ENCODE measurements around the gene RIOX2. TPM values are rescaled to one million over a fixed set of nuclear protein-coding genes. Genes with fewer than 3 reads are reported as not detected.

Gene RIOX2
- total RNA-seq, 3 donors from 2014 or later (not counting 1 experiment from before 2014, with no cell fraction given) = 8.7 to 16.2 (median 13.5) TPM

DNA sequence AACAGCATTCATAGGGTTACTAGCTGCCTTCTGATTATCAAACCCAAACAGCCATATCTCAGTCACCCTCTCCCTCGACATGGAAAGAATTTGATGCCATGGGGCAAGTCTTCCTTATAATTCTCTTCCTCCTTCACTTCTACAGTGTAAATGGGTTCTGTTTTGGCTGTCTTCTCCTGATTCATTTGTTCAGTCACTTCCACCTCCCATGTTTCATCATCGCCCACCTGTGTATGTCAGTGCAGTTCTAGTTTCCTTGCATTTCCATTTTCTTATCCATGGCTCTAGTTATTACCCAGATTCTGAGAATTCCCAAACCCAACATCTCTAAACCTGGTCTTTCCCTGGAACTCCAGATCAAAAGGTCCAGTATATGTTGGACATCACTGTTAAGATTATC lies 41.0 kb downstream of the RIOX2 start:
- no peak overlapping the region for H3K27ac ChIP-seq (ENCODE audit: low read length)
- H3K9me3 ChIP-seq (ENCODE audit: control insufficient read depth, insufficient read depth, low read length) = no peaks in the 10 kb centered on the region
- H3K27me3 ChIP-seq (ENCODE audit: control insufficient read depth, insufficient read depth, low read length) = no peaks in the 10 kb centered on the region
- DNase-seq = no peak
- TF ChIP-seq, protein P1, sequence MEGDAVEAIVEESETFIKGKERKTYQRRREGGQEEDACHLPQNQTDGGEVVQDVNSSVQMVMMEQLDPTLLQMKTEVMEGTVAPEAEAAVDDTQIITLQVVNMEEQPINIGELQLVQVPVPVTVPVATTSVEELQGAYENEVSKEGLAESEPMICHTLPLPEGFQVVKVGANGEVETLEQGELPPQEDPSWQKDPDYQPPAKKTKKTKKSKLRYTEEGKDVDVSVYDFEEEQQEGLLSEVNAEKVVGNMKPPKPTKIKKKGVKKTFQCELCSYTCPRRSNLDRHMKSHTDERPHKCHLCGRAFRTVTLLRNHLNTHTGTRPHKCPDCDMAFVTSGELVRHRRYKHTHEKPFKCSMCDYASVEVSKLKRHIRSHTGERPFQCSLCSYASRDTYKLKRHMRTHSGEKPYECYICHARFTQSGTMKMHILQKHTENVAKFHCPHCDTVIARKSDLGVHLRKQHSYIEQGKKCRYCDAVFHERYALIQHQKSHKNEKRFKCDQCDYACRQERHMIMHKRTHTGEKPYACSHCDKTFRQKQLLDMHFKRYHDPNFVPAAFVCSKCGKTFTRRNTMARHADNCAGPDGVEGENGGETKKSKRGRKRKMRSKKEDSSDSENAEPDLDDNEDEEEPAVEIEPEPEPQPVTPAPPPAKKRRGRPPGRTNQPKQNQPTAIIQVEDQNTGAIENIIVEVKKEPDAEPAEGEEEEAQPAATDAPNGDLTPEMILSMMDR (IDR thresholded peaks at IDR 0.05) = no peak
- no peaks in the 10 kb centered on the region for H3K36me3 ChIP-seq (ENCODE audit: control insufficient read depth, insufficient read depth, low read length)
- no peak overlapping the region for H3K4me3 ChIP-seq (ENCODE audit: low read length)
- no peaks in the 10 kb centered on the region for H3K4me1 Mint-ChIP-seq
- no peaks in the 10 kb centered on the region for H3K4me1 ChIP-seq (ENCODE audit: control insufficient read depth, insufficient read depth, low read length)
- H3K27me3 Mint-ChIP-seq (ENCODE audit: low read depth in 2 of 2) = peaks cover 0 to 7% of the 10 kb centered on the region in 2 donors
- intact Hi-C loops (cut with micrococcal nuclease) = no loop called here
- 77% methylated on average over 2 of the region's 2 CpGs for WGBS (ENCODE audit: insufficient coverage)
- no peak overlapping the region for H3K27ac Mint-ChIP-seq
- no peak for ATAC-seq
- H3K36me3 Mint-ChIP-seq = no peaks in the 10 kb centered on the region
- no peaks in the 10 kb centered on the region for H3K9me3 Mint-ChIP-seq
- H3K4me3 Mint-ChIP-seq = no peak overlapping the region

DNA sequence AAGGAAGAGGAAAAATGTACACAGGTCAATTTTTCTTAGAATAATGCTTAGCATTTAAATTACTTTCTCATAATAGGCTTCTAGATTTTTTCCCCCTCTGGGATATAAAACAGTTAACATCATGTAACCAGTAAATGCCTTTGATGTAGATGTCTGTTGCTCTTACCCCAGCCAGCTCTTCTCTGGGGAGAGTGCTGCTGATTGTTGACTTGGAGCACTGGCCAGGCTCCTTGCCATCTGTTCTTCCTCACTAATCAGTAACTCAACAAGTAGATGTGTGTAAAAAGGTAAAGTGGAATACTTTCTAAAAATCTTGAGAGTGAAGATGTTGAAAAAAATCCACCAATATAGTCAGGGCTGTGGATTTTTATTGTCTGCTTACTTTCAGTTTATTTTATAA lies 42.2 kb downstream of the RIOX2 start:
- Histone ChIP-seq H3K4me1 (ENCODE audit: control insufficient read depth, insufficient read depth, low read length) (no peaks in the 10 kb centered on the region), H3K9me3 (ENCODE audit: control insufficient read depth, insufficient read depth, low read length) (no peaks in the 10 kb centered on the region), H3K27me3 (ENCODE audit: control insufficient read depth, insufficient read depth, low read length) (no peaks in the 10 kb centered on the region), H3K4me3 (ENCODE audit: low read length) (no peak overlapping the region), H3K27ac (ENCODE audit: low read length) (no peak overlapping the region), H3K36me3 (ENCODE audit: control insufficient read depth, insufficient read depth, low read length) (no peaks in the 10 kb centered on the region)
- TF ChIP-seq, protein P1 (IDR thresholded peaks at IDR 0.05) = no peak
- H3K36me3 Mint-ChIP-seq = no peaks in the 10 kb centered on the region
- no peak overlapping the region for H3K27ac Mint-ChIP-seq
- no peaks in the 10 kb centered on the region for H3K9me3 Mint-ChIP-seq
- no peak for DNase-seq
- no peaks in the 10 kb centered on the region for H3K4me1 Mint-ChIP-seq
- intact Hi-C loops (cut with micrococcal nuclease) = no loop called here
- H3K4me3 Mint-ChIP-seq = no peak overlapping the region
- peaks cover 0 to 7% of the 10 kb centered on the region in 2 donors for H3K27me3 Mint-ChIP-seq (ENCODE audit: low read depth in 2 of 2)
- ATAC-seq = no peak

DNA sequence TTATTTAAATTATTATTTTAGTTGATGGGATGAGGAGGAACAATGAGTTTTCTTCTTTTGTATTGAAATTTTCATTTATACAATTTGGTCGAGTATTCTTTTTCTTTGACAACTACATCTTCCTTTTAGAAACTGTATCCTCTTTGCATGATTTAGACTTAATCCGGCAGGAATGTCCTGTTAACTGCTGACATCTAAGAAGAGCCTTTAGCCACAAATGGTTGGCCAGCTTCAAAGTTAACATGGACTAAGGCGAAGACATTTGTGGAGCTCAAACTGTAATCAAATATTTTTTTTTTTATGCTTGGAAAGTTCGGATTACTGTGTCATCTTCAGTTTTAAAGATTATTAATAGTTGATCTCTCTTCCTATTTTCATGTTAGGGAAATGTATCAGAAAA lies 43.2 kb downstream of the RIOX2 start:
- WGBS (ENCODE audit: insufficient coverage) = 86% methylated on average over 3 of the region's 4 CpGs
- H3K36me3 Mint-ChIP-seq = no peaks in the 10 kb centered on the region
- H3K27ac Mint-ChIP-seq = no peak overlapping the region

DNA sequence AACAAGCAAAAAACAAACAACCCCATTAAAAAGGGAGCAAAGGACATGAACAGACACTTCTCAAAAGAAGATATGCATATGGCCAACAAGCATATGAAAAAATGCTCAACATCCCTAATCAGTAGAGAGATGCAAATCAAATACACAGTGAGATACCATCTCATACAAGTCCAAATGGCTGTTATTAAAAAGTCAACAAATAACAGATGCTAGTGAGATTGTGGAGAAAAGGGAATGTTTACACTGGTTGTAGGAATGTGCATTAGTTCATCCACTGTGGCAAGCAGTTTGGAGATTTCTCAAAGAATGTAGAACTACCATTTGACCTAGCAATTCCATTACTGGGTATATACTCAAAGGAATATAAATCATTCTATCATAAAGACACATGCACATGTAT lies 44.5 kb downstream of the RIOX2 start:
- no peaks in the 10 kb centered on the region for H3K36me3 ChIP-seq (ENCODE audit: control insufficient read depth, insufficient read depth, low read length)

More for the DNA sequence above, 43.2 kb downstream of the RIOX2 start:
- no peaks in the 10 kb centered on the region for H3K4me1 ChIP-seq (ENCODE audit: control insufficient read depth, insufficient read depth, low read length)
- no peaks in the 10 kb centered on the region for H3K36me3 ChIP-seq (ENCODE audit: control insufficient read depth, insufficient read depth, low read length)
- DNase-seq (no peak), ATAC-seq (no peak)
- intact Hi-C loops (cut with micrococcal nuclease) = no loop called here
- H3K27ac ChIP-seq (ENCODE audit: low read length) = no peak overlapping the region
- TF ChIP-seq, protein P1 (IDR thresholded peaks at IDR 0.05) = no peak
- no peaks in the 10 kb centered on the region for H3K27me3 ChIP-seq (ENCODE audit: control insufficient read depth, insufficient read depth, low read length)
- Mint-ChIP-seq H3K4me3 (no peak overlapping the region), H3K4me1 (no peaks in the 10 kb centered on the region), H3K27me3 (ENCODE audit: low read depth in 2 of 2) (peaks cover 0 to 7% of the 10 kb centered on the region in 2 donors), H3K9me3 (no peaks in the 10 kb centered on the region)
- H3K4me3 ChIP-seq (ENCODE audit: low read length) = no peak overlapping the region
- no peaks in the 10 kb centered on the region for H3K9me3 ChIP-seq (ENCODE audit: control insufficient read depth, insufficient read depth, low read length)

More for the DNA sequence above, 44.5 kb downstream of the RIOX2 start:
- peaks cover 0 to 7% of the 10 kb centered on the region in 2 donors for H3K27me3 Mint-ChIP-seq (ENCODE audit: low read depth in 2 of 2)
- ATAC-seq = no peak
- no peak overlapping the region for H3K27ac Mint-ChIP-seq
- Histone ChIP-seq H3K4me1 (ENCODE audit: control insufficient read depth, insufficient read depth, low read length) (no peaks in the 10 kb centered on the region), H3K4me3 (ENCODE audit: low read length) (no peak overlapping the region), H3K27me3 (ENCODE audit: control insufficient read depth, insufficient read depth, low read length) (no peaks in the 10 kb centered on the region), H3K27ac (ENCODE audit: low read length) (no peak overlapping the region), H3K9me3 (ENCODE audit: control insufficient read depth, insufficient read depth, low read length) (no peaks in the 10 kb centered on the region)
- no peaks in the 10 kb centered on the region for H3K9me3 Mint-ChIP-seq
- TF ChIP-seq, protein P1 (IDR thresholded peaks at IDR 0.05) = no peak
- H3K36me3 Mint-ChIP-seq = no peaks in the 10 kb centered on the region
- intact Hi-C loops (cut with micrococcal nuclease) = no loop called here
- no peaks in the 10 kb centered on the region for H3K4me1 Mint-ChIP-seq
- H3K4me3 Mint-ChIP-seq = no peak overlapping the region
- no peak for DNase-seq
